H9 (cell line): ENCODE measurements around the gene ARMC2. TPM values are rescaled to one million over a fixed set of nuclear protein-coding genes. Genes with fewer than 3 reads are reported as not detected.

ENCODE experiments used
- DNase-seq: peaks from one replicate; pipeline ENCODE4 v3.0.0-alpha.2; 2017
- H2AFZ ChIP-seq: one replicate; pipeline ENCODE4 v1.6.1; 2013; ENCODE audit warnings: mild to moderate bottlenecking, low read length, control low read depth, moderate library complexity
- H2AK5ac ChIP-seq: 2 replicates; pipeline ENCODE4 v1.6.1; 2013; ENCODE audit warnings: low read length, control low read depth, mixed read lengths; ENCODE audit not compliant: insufficient read length
- H2BK120ac ChIP-seq: one replicate; pipeline ENCODE4 v1.6.1; 2013; ENCODE audit warnings: low read depth, mild to moderate bottlenecking, low read length, control low read depth, inconsistent platforms; ENCODE audit not compliant: poor library complexity, severe bottlenecking
- H2BK12ac ChIP-seq: 2 replicates; pipeline ENCODE4 v1.6.1; 2013; ENCODE audit warnings: low read length, control low read depth, mixed read lengths, low read depth; ENCODE audit not compliant: insufficient read length
- H2BK15ac ChIP-seq: 2 replicates; pipeline ENCODE4 v1.6.1; 2013; ENCODE audit warnings: low read depth, low read length, control low read depth
- H2BK20ac ChIP-seq: one replicate; pipeline ENCODE4 v1.6.1; 2013; ENCODE audit warnings: low read depth, mild to moderate bottlenecking, low read length, control low read depth, inconsistent platforms; ENCODE audit not compliant: poor library complexity, severe bottlenecking
- H2BK5ac ChIP-seq: 2 replicates; pipeline ENCODE4 v1.6.1; 2013; ENCODE audit warnings: low read length, control low read depth, mixed read lengths; ENCODE audit not compliant: insufficient read length
- H3K14ac ChIP-seq: 2 replicates; pipeline ENCODE4 v1.6.1; 2013; ENCODE audit warnings: low read length, control low read depth; ENCODE audit not compliant: insufficient read depth
- H3K18ac ChIP-seq: 2 replicates; pipeline ENCODE4 v1.6.1; 2013; ENCODE audit warnings: low read depth, mild to moderate bottlenecking, mixed read lengths, low read length, control low read depth; ENCODE audit not compliant: insufficient read length
- H3K23ac ChIP-seq: 2 replicates; pipeline ENCODE4 v1.6.1; 2013; ENCODE audit warnings: low read length, control low read depth, mixed read lengths, low read depth; ENCODE audit not compliant: insufficient read length
- H3K23me2 ChIP-seq: 2 replicates; pipeline ENCODE4 v1.6.1; 2013; ENCODE audit warnings: low read depth, mild to moderate bottlenecking, mixed read lengths, low read length, control low read depth; ENCODE audit not compliant: insufficient read length, poor library complexity, severe bottlenecking
- H3K27ac ChIP-seq: 2 replicates; pipeline ENCODE4 v1.5.1; 2013; ENCODE audit warnings: low read length, control low read depth, mixed read lengths, low read depth; ENCODE audit not compliant: insufficient read length
- H3K27me3 ChIP-seq: 2 replicates; pipeline ENCODE4 v1.6.1; 2013; ENCODE audit warnings: low read length, control low read depth, inconsistent platforms; ENCODE audit not compliant: insufficient read depth
- H3K4ac ChIP-seq: 2 replicates; pipeline ENCODE4 v1.6.1; 2013; ENCODE audit warnings: low read depth, mild to moderate bottlenecking, control low read depth, inconsistent platforms, low read length, moderate library complexity
- H3K4me1 ChIP-seq: 2 replicates; pipeline ENCODE4 v1.6.1; 2013; ENCODE audit warnings: low read length, control low read depth, inconsistent platforms; ENCODE audit not compliant: insufficient read depth
- H3K4me2 ChIP-seq: 2 replicates; pipeline ENCODE4 v1.6.1; 2013; ENCODE audit warnings: low read length, control low read depth, mixed read lengths; ENCODE audit not compliant: insufficient read length, insufficient read depth
- H3K56ac ChIP-seq: 2 replicates; pipeline ENCODE4 v1.6.1; 2013; ENCODE audit warnings: low read depth, mild to moderate bottlenecking, mixed read lengths, low read length, control low read depth; ENCODE audit not compliant: insufficient read length
- H3K79me1 ChIP-seq: 2 replicates; pipeline ENCODE4 v1.6.1; 2013; ENCODE audit warnings: low read depth, mild to moderate bottlenecking, moderate library complexity, low read length, control low read depth, inconsistent platforms; ENCODE audit not compliant: insufficient read depth, poor library complexity, severe bottlenecking
- H3K79me2 ChIP-seq: 2 replicates; pipeline ENCODE4 v1.6.1; 2013; ENCODE audit warnings: low read length, control low read depth, inconsistent platforms; ENCODE audit not compliant: insufficient read depth
- H3K9ac ChIP-seq: 2 replicates; pipeline ENCODE4 v1.6.1; 2013; ENCODE audit warnings: low read length, control low read depth, mixed read lengths; ENCODE audit not compliant: insufficient read length; ENCODE audit errors: extremely low read depth
- H3K9me3 ChIP-seq: one replicate; pipeline ENCODE4 v1.6.1; 2013; ENCODE audit warnings: low read depth, low read length, inconsistent platforms; ENCODE audit not compliant: control insufficient read depth
- H3T11ph ChIP-seq: one replicate; pipeline ENCODE4 v1.6.1; 2013; ENCODE audit warnings: mild to moderate bottlenecking, low read length, control low read depth, inconsistent platforms
- H4K20me1 ChIP-seq: one replicate; pipeline ENCODE4 v1.6.1; 2013; ENCODE audit not compliant: control insufficient read depth, insufficient read length, insufficient read depth
- H4K5ac ChIP-seq: 2 replicates; pipeline ENCODE4 v1.6.1; 2013; ENCODE audit warnings: low read depth, mild to moderate bottlenecking, mixed read lengths, low read length, control low read depth; ENCODE audit not compliant: insufficient read length
- H4K8ac ChIP-seq: replicated peaks from 2 replicates; pipeline ENCODE4 v1.6.1; 2013; ENCODE audit warnings: low read length, control low read depth, mixed read lengths, low read depth; ENCODE audit not compliant: insufficient read length
- H4K91ac ChIP-seq: 2 replicates; pipeline ENCODE4 v1.6.1; 2013; ENCODE audit warnings: low read depth, mild to moderate bottlenecking, moderate library complexity, mixed read lengths, low read length, control low read depth; ENCODE audit not compliant: insufficient read length
- H3K27ac Mint-ChIP-seq, 3 experiments: 2 replicates in 2 of 3; 3 replicates in 1 of 3; pipeline ENCODE4 v1.8.0; 2020 to 2021; ENCODE audit warnings: mixed read lengths in 3 of 3, mild to moderate bottlenecking in 1 of 3, moderate library complexity in 1 of 3
- H3K27me3 Mint-ChIP-seq: 2 replicates; pipeline ENCODE4 v1.8.0; 2021; ENCODE audit warnings: low read depth, mild to moderate bottlenecking, moderate library complexity, mixed read lengths
- H3K36me3 Mint-ChIP-seq, 3 experiments: 2 replicates in 2 of 3; 3 replicates in 1 of 3; pipeline ENCODE4 v1.8.0; 2020 to 2021; ENCODE audit warnings: low read depth in 3 of 3, mixed read lengths in 3 of 3; ENCODE audit not compliant: insufficient read depth in 1 of 3
- H3K4me1 Mint-ChIP-seq, 2 experiments: 2 replicates each; pipeline ENCODE4 v1.8.0; 2020; ENCODE audit warnings: mixed read lengths in 2 of 2
- H3K4me3 Mint-ChIP-seq, 2 experiments: 2 replicates in 1 of 2; 3 replicates in 1 of 2; pipeline ENCODE4 v1.8.0; 2020 to 2021; ENCODE audit warnings: mild to moderate bottlenecking in 2 of 2, mixed read lengths in 2 of 2, moderate library complexity in 1 of 2
- H3K9me3 Mint-ChIP-seq, 2 experiments: 2 replicates in 1 of 2; 3 replicates in 1 of 2; pipeline ENCODE4 v1.8.0; 2020; ENCODE audit warnings: mild to moderate bottlenecking in 2 of 2, mixed read lengths in 2 of 2, moderate library complexity in 1 of 2
- WGBS: extraction: QIAGEN DNeasy Blood & Tissue Kit; methylation state at CpG from one replicate; pipeline ENCODE4 v1.1.7; 2013; ENCODE audit warnings: missing lambda C conversion rate, low lambda C conversion rate, mixed read lengths; ENCODE audit not compliant: insufficient read length; ENCODE audit errors: extremely low coverage; 5-methylcytosine and 5-hydroxymethylcytosine counted together
- total RNA-seq: library from RNA; stranded (reverse); gene quantifications from 2 replicates; pipeline ENCODE4 v1.2.1, GENCODE V29; 2021
- TF ChIP-seq, protein P1 (sequence below): fragments of 200-600 bp; sonication (generic); conservative IDR thresholded peaks from 3 replicates; pipeline ENCODE4 v1.8.0; 2021; ENCODE audit warnings: antibody characterized with exemption, mild to moderate bottlenecking

Gene ARMC2
- total RNA-seq, 1 experiment from 2014 or later, result 2.8 TPM

DNA sequence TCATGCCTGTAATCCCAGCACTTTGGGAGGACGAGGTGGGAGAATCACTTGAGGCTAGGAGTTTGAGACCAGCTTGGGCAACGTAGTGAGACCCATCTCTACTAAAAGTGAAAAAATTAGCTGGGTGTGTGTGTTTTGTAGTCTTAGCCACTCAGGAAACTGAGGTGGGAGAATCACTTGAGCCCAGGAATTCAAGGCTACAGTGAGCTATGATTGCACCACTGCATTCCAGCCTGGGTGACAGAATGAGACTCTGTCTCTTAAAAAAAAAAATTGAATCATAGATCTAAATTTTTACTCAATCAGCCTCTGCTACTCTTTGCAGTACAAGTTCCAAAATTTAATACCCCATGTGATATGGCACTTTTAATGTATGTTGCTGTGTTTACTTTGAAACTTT, 121.6 kb downstream of the ARMC2 start:
- H3K18ac ChIP-seq, result no peak overlapping the region
- H2AK5ac ChIP-seq, result no peak overlapping the region
- H3K27me3 ChIP-seq, result no peaks in the 10 kb centered on the region
- no peaks in the 10 kb centered on the region for H3K9me3 Mint-ChIP-seq
- no peak overlapping the region for H4K8ac ChIP-seq
- H4K20me1 ChIP-seq, result no peaks in the 10 kb centered on the region
- H3K23ac ChIP-seq, result no peak overlapping the region
- no peak overlapping the region for H2AFZ ChIP-seq
- H4K91ac ChIP-seq, result no peak overlapping the region
- no peak overlapping the region for H2BK15ac ChIP-seq
- H3K4me3 Mint-ChIP-seq, result no peak overlapping the region
- no CpG with 5 or more reads among the region's 2 CpGs for WGBS
- H3K4me1 ChIP-seq, result no peaks in the 10 kb centered on the region; the same call in 1 of the 2 replicates
- DNase-seq, result no peak
- no peaks in the 10 kb centered on the region for H3K9me3 ChIP-seq
- no peak overlapping the region for H4K5ac ChIP-seq
- H2BK20ac ChIP-seq, result no peak overlapping the region
- H2BK5ac ChIP-seq, result no peak overlapping the region
- no peak overlapping the region for H3K4ac ChIP-seq
- H2BK120ac ChIP-seq, result no peak overlapping the region
- H3K4me2 ChIP-seq, result no peak overlapping the region
- H3K27me3 Mint-ChIP-seq, result no peaks in the 10 kb centered on the region
- H3K36me3 Mint-ChIP-seq, result no peaks in the 10 kb centered on the region
- no peak overlapping the region for H3K14ac ChIP-seq
- H3T11ph ChIP-seq, result no peak overlapping the region
- TF ChIP-seq, protein P1, sequence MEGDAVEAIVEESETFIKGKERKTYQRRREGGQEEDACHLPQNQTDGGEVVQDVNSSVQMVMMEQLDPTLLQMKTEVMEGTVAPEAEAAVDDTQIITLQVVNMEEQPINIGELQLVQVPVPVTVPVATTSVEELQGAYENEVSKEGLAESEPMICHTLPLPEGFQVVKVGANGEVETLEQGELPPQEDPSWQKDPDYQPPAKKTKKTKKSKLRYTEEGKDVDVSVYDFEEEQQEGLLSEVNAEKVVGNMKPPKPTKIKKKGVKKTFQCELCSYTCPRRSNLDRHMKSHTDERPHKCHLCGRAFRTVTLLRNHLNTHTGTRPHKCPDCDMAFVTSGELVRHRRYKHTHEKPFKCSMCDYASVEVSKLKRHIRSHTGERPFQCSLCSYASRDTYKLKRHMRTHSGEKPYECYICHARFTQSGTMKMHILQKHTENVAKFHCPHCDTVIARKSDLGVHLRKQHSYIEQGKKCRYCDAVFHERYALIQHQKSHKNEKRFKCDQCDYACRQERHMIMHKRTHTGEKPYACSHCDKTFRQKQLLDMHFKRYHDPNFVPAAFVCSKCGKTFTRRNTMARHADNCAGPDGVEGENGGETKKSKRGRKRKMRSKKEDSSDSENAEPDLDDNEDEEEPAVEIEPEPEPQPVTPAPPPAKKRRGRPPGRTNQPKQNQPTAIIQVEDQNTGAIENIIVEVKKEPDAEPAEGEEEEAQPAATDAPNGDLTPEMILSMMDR, result no peak
- H3K79me1 ChIP-seq, result no peaks in the 10 kb centered on the region
- H3K56ac ChIP-seq, result no peak overlapping the region
- no peaks in the 10 kb centered on the region for H3K79me2 ChIP-seq
- peaks cover 30 to 32% of the 10 kb centered on the region in 2 experiments for H3K4me1 Mint-ChIP-seq
- no peaks in the 10 kb centered on the region for H3K23me2 ChIP-seq
- no peak overlapping the region for H3K9ac ChIP-seq
- no peak overlapping the region for H3K27ac ChIP-seq
- H2BK12ac ChIP-seq, result no peak overlapping the region
- H3K27ac Mint-ChIP-seq, result no peak overlapping the region
